Measurements from ENCODE around the gene ADAMTS12.

ADAMTS12 gene

DNA sequence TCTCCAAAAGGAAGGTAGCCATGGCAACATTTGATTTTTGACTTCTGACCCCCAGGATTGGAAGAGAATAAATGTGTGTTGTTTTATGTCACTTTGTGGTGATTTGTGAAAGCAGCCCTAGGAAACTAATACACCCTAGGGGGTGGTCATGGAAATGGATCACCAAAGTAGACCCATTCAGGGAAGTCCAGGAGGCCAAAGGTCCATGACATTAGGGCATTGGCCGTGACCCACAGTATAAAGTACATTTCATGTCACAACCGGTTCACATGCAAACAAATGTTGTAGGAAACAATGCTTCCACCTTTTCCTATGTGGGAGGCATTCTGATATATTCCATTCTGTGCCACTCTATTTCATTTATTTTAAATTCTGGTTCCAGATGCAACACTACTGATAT, 128.4 kb downstream of the ADAMTS12 start:
- H2AFZ ChIP-seq (ENCODE audit: low read depth, low read length), result no peak overlapping the region
- H3K4me2 ChIP-seq (ENCODE audit: low read length), result no peak overlapping the region
- H3K9ac ChIP-seq (ENCODE audit: low read length), result no peak overlapping the region
- no peaks in the 10 kb centered on the region for H4K20me1 ChIP-seq (ENCODE audit: insufficient read depth, low read length)
- H3K36me3 ChIP-seq (replicated peaks; ENCODE audit: low read depth, low read length), result no peaks in the 10 kb centered on the region
- H3K27ac ChIP-seq (ENCODE audit: low read length), result no peak overlapping the region
- H3K4me3 ChIP-seq (ENCODE audit: low read length), result no peak overlapping the region
- H3K27me3 ChIP-seq (ENCODE audit: low read depth, low read length), result no peaks in the 10 kb centered on the region
- no peaks in the 10 kb centered on the region for H3K9me3 ChIP-seq (ENCODE audit: insufficient read depth, low read length)
- H3K79me2 ChIP-seq (ENCODE audit: low read length), result no peaks in the 10 kb centered on the region
- H3K4me1 ChIP-seq (ENCODE audit: low read length), result no peaks in the 10 kb centered on the region
- no peak for TF ChIP-seq EZH2phosphoT487 (IDR thresholded peaks at IDR 0.05; ENCODE audit: low read depth)
- TF ChIP-seq, protein P1, sequence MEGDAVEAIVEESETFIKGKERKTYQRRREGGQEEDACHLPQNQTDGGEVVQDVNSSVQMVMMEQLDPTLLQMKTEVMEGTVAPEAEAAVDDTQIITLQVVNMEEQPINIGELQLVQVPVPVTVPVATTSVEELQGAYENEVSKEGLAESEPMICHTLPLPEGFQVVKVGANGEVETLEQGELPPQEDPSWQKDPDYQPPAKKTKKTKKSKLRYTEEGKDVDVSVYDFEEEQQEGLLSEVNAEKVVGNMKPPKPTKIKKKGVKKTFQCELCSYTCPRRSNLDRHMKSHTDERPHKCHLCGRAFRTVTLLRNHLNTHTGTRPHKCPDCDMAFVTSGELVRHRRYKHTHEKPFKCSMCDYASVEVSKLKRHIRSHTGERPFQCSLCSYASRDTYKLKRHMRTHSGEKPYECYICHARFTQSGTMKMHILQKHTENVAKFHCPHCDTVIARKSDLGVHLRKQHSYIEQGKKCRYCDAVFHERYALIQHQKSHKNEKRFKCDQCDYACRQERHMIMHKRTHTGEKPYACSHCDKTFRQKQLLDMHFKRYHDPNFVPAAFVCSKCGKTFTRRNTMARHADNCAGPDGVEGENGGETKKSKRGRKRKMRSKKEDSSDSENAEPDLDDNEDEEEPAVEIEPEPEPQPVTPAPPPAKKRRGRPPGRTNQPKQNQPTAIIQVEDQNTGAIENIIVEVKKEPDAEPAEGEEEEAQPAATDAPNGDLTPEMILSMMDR (IDR thresholded peaks at IDR 0.05; ENCODE audit: low read depth, low read length), result no peak

DNA sequence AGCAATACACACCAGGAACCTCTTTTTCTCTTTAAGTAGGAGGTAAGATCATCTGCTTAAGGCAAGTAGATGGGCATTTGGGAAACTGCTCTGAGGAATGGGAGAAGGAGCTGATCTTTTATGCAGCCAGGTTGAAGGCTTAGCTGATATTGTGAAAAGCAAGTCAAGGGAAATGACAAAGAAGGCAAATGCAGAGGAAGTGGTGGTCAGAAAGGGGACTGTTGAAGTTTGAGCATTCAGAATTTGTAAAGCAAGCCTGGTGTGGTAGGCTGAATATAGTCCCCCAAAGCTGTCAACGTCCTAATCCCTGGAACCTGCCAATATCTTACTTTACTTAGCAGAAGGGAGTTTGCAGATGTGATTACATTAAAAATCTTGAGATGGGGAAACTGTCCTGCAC, 128.9 kb downstream of the ADAMTS12 start:
- no peak overlapping the region for H3K4me3 ChIP-seq (ENCODE audit: low read length)
- no peaks in the 10 kb centered on the region for H3K4me1 ChIP-seq (ENCODE audit: low read length)
- H3K9me3 ChIP-seq (ENCODE audit: insufficient read depth, low read length), result no peaks in the 10 kb centered on the region
- H3K9ac ChIP-seq (ENCODE audit: low read length), result no peak overlapping the region
- H3K27ac ChIP-seq (ENCODE audit: low read length), result no peak overlapping the region
- no peak overlapping the region for H2AFZ ChIP-seq (ENCODE audit: low read depth, low read length)
- H3K36me3 ChIP-seq (replicated peaks; ENCODE audit: low read depth, low read length), result no peaks in the 10 kb centered on the region
- H4K20me1 ChIP-seq (ENCODE audit: insufficient read depth, low read length), result no peaks in the 10 kb centered on the region
- H3K79me2 ChIP-seq (ENCODE audit: low read length), result no peaks in the 10 kb centered on the region
- no peaks in the 10 kb centered on the region for H3K27me3 ChIP-seq (ENCODE audit: low read depth, low read length)
- TF ChIP-seq EZH2phosphoT487 (IDR thresholded peaks at IDR 0.05; ENCODE audit: low read depth), result no peak
- TF ChIP-seq, protein P1 (IDR thresholded peaks at IDR 0.05; ENCODE audit: low read depth, low read length), result no peak
- H3K4me2 ChIP-seq (ENCODE audit: low read length), result no peak overlapping the region

DNA sequence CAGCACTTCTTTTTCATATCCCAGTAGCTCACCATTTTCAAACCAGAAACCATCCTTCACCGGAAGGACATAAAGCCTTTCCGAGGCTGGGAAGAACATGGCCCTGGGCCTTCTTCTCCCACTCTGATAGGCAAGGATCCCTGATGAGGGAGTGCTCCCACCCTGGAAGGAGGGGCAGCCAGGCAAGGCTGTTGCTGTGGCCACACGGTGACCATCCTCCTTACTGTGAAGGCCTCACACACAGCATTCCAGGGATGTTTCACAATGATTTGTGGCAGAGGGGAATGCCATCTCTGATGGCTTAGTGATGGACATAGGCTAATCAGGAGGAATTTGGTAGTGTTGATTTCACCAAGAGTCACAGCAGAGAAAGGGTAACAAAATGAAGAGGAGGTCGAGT, 130.7 kb downstream of the ADAMTS12 start:
- Histone ChIP-seq H3K27me3 (ENCODE audit: low read depth, low read length) (no peaks in the 10 kb centered on the region), H3K9ac (ENCODE audit: low read length) (no peak overlapping the region), H3K4me3 (ENCODE audit: low read length) (no peak overlapping the region), H3K79me2 (ENCODE audit: low read length) (no peaks in the 10 kb centered on the region), H3K4me1 (ENCODE audit: low read length) (no peaks in the 10 kb centered on the region), H3K36me3 (replicated peaks; ENCODE audit: low read depth, low read length) (no peaks in the 10 kb centered on the region), H3K9me3 (ENCODE audit: insufficient read depth, low read length) (no peaks in the 10 kb centered on the region), H2AFZ (ENCODE audit: low read depth, low read length) (no peak overlapping the region), H3K27ac (ENCODE audit: low read length) (no peak overlapping the region), H3K4me2 (ENCODE audit: low read length) (no peak overlapping the region), H4K20me1 (ENCODE audit: insufficient read depth, low read length) (no peaks in the 10 kb centered on the region)
- TF ChIP-seq, protein P1 (IDR thresholded peaks at IDR 0.05; ENCODE audit: low read depth, low read length), result no peak
- no peak for TF ChIP-seq EZH2phosphoT487 (IDR thresholded peaks at IDR 0.05; ENCODE audit: low read depth)

DNA sequence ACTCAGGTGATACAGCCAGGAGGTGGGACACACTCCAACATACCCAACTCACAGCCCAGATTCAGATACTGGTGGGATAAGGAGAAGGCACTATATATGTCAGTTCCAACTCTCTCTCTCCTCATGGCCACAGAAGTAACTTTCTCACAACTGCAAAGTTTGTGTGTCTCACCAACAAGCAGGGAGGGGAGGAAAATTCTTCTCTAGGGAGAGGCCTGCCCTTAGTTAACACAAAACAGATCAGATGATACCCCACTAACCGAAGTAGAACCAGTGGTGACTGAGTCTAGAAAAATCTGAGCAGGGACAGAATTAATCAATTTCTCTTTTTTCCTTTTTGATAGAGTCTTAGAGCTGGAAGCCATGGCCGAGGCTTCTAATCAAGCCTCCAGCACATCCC, 133.1 kb downstream of the ADAMTS12 start:
- no peaks in the 10 kb centered on the region for H3K27me3 ChIP-seq (ENCODE audit: low read depth, low read length)
- H4K20me1 ChIP-seq (ENCODE audit: insufficient read depth, low read length), result no peaks in the 10 kb centered on the region
- H3K9ac ChIP-seq (ENCODE audit: low read length), result no peak overlapping the region
- no peaks in the 10 kb centered on the region for H3K79me2 ChIP-seq (ENCODE audit: low read length)
- TF ChIP-seq, protein P1 (IDR thresholded peaks at IDR 0.05; ENCODE audit: low read depth, low read length), result no peak
- TF ChIP-seq EZH2phosphoT487 (IDR thresholded peaks at IDR 0.05; ENCODE audit: low read depth), result no peak
- H3K4me3 ChIP-seq (ENCODE audit: low read length), result no peak overlapping the region
- H2AFZ ChIP-seq (ENCODE audit: low read depth, low read length), result no peak overlapping the region
- H3K9me3 ChIP-seq (ENCODE audit: insufficient read depth, low read length), result no peaks in the 10 kb centered on the region
- H3K4me2 ChIP-seq (ENCODE audit: low read length), result no peak overlapping the region
- no peak overlapping the region for H3K27ac ChIP-seq (ENCODE audit: low read length)
- no peaks in the 10 kb centered on the region for H3K36me3 ChIP-seq (replicated peaks; ENCODE audit: low read depth, low read length)
- H3K4me1 ChIP-seq (ENCODE audit: low read length), result no peaks in the 10 kb centered on the region
